Aorta (tissue), 5 donors: ENCODE results near the gene RFX4. TPM values are rescaled to one million over a fixed set of nuclear protein-coding genes. Genes with fewer than 3 reads are reported as not detected.
"Not testable (repeated sequence)": the region's sequence is repeated elsewhere in the genome, so short reads cannot be mapped to it uniquely, and the experiment has no call there.

Experiments
- ATAC-seq: fragments of 200-7000 bp; cut with Tn5 transposase; one replicate; pipeline ENCODE4 v1.9.1; 2022; ENCODE audit warnings: moderate library complexity; ENCODE audit not compliant: low FRiP score
- DNase-seq, 2 donors: peaks; one replicate each; pipeline ENCODE4 v3.0.0-alpha.2; 2020
- H3K27ac ChIP-seq, 2 donors: one replicate each; pipeline ENCODE4 v1.5.1; 2013; ENCODE audit warnings: low read length in 2 of 2, mild to moderate bottlenecking in 2 of 2, moderate library complexity in 2 of 2, control low read depth in 1 of 2, inconsistent platforms in 1 of 2, low read depth in 1 of 2
- H3K27me3 ChIP-seq, 2 donors: one replicate each; pipeline ENCODE4 v1.6.1; 2013; ENCODE audit warnings: control low read depth in 1 of 2, low read length in 1 of 2, mild to moderate bottlenecking in 1 of 2, moderate library complexity in 1 of 2; ENCODE audit not compliant: insufficient read depth in 2 of 2, control insufficient read depth in 1 of 2
- H3K36me3 ChIP-seq, 2 donors: one replicate each; pipeline ENCODE4 v1.6.1; 2013; ENCODE audit warnings: control low read depth in 1 of 2, low read length in 1 of 2, mild to moderate bottlenecking in 1 of 2; ENCODE audit not compliant: insufficient read depth in 2 of 2, control insufficient read depth in 1 of 2
- H3K4me1 ChIP-seq, 2 donors: one replicate each; pipeline ENCODE4 v1.6.1; 2013; ENCODE audit warnings: low read length in 2 of 2, control low read depth in 1 of 2, mild to moderate bottlenecking in 1 of 2, moderate library complexity in 1 of 2; ENCODE audit not compliant: insufficient read depth in 2 of 2, control insufficient read depth in 1 of 2
- H3K4me3 ChIP-seq, 2 donors: one replicate each; pipeline ENCODE4 v1.5.1; 2013; ENCODE audit warnings: low read length in 2 of 2, control low read depth in 1 of 2, mild to moderate bottlenecking in 1 of 2
- H3K9me3 ChIP-seq: one replicate; pipeline ENCODE4 v1.6.1; 2013; ENCODE audit warnings: mild to moderate bottlenecking, low read length; ENCODE audit not compliant: control insufficient read depth
- WGBS, 2 donors: extraction: QIAGEN DNeasy Blood & Tissue Kit; methylation state at CpG; one replicate each; pipeline ENCODE4 v1.1.7; 2013; 5-methylcytosine and 5-hydroxymethylcytosine counted together
- intact Hi-C, 2 donors: fragments of 100-400 bp; cut with DNase I; formaldehyde crosslinking; loops; one replicate each; pipeline versions ENCODE4 v1.14.2 to v1.15.0; 2022
- polyA plus RNA-seq, 2 donors: library from polyadenylated mRNA; stranded (reverse); fragments of 200-250 nt; gene quantifications; one replicate each; pipeline ENCODE4 v1.2.3, GENCODE V29; 2013
- total RNA-seq, 2 donors: library from RNA; stranded (reverse); fragmentation: NEBNext Ultra II Directional; extraction: Animal tissue kit (Norgen Biotek cat#: 25700); gene quantifications; one replicate each; pipeline ENCODE4 v1.2.1, GENCODE V29; 2021
- donor health status: healthy with polysubstance abuse.
- donor health status: Bipolar disorder and iron deficiency.
- donor health status: DM: no; HTN: no; CAD: no.
- donor health status: DM: no; HTN: no; CAD: no.
- donor health status: DM: yes; HTN: yes; CAD: no.

Gene RFX4
- total and polyA plus RNA-seq, 4 donors = not detected

DNA sequence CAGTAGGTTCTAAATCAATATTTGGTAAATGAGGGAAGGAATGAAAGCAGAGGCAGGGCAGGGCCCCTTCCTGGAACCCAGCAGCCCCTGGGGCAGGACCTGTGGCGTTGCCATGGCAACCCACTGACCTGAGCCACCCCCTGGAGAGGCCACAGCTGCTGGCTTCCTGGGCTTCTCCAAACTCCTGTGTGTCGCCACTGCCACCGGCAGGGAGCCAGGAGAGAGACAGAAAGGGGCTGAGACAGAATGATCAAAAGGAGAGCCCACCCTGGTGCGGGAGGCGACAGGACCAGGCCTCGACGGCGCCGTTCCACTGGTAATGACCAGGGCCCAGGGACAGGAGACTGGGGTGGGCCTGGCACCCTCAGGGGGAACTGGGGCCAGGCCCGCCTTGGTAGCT, 18.2 kb downstream of the RFX4 start:
- no peaks in the 10 kb centered on the region for H3K4me1 ChIP-seq
- intact Hi-C loops = no loop called here
- WGBS, 2 donors = 84 to 89% methylated on average over 10 of the region's 10 CpGs
- ATAC-seq (no peak), DNase-seq (no peak)
- no peaks in the 10 kb centered on the region for H3K27me3 ChIP-seq
- no peak overlapping the region for H3K4me3 ChIP-seq
- H3K27ac ChIP-seq = no peak overlapping the region
- H3K9me3 ChIP-seq = no peaks in the 10 kb centered on the region
- no peaks in the 10 kb centered on the region for H3K36me3 ChIP-seq

- DNase-seq (no peak), ATAC-seq (no peak)
- no peaks in the 10 kb centered on the region for H3K4me1 ChIP-seq
- H3K36me3 ChIP-seq = no peaks in the 10 kb centered on the region
- H3K9me3 ChIP-seq = no peaks in the 10 kb centered on the region
- H3K4me3 ChIP-seq = no peak overlapping the region
- intact Hi-C loops = no loop called here
- 87 to 88% methylated on average over 11 of the region's 11 CpGs for WGBS, 2 donors
- H3K27ac ChIP-seq = no peak overlapping the region
- H3K27me3 ChIP-seq = peaks cover 0 to 1% of the 10 kb centered on the region in 2 donors
Measured at GRCh38 chr12:106601496-106601895, 18.7 kb downstream of the RFX4 start.

DNA sequence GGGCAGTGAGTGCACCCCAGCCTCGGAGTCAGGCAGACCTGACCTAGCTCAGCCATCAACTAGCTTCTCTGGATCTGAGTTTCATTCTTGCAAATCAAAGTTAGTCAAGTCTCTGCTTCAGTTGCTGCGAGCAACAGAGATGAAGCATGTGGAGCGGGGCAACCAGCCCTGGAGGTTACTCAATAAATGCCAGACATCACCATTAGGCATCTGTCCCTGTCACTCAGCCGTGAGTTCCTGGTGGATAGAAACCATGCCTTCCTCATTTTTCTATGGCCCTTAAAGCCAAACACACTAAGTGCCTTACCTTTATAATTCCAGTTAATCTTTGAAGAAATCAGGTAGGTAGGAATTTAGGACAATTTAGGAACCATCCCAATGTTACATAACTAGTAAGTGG, 19.3 kb downstream of the RFX4 start:
- intact Hi-C loops = no loop called here
- no peaks in the 10 kb centered on the region for H3K4me1 ChIP-seq
- WGBS, 2 donors = 96 to 99% methylated on average over 4 of the region's 4 CpGs
- H3K36me3 ChIP-seq = no peaks in the 10 kb centered on the region
- H3K9me3 ChIP-seq = no peaks in the 10 kb centered on the region
- no peak overlapping the region for H3K27ac ChIP-seq
- ATAC-seq (no peak), DNase-seq (no peak)
- H3K4me3 ChIP-seq = no peak overlapping the region
- H3K27me3 ChIP-seq = peaks cover 0 to 1% of the 10 kb centered on the region in 2 donors

- no peak for DNase-seq
- Histone ChIP-seq H3K9me3 (no peaks in the 10 kb centered on the region), H3K4me1 (no peaks in the 10 kb centered on the region), H3K27me3 (peaks cover 0 to 1% of the 10 kb centered on the region in 2 donors), H3K27ac (no peak overlapping the region), H3K36me3 (no peaks in the 10 kb centered on the region), H3K4me3 (no peak overlapping the region)
- no peak for ATAC-seq
- whole genome bisulfite sequencing, 2 donors = 68 to 70% methylated on average over 2 of the region's 2 CpGs
- intact Hi-C loops = no loop called here
Measured at GRCh38 chr12:106605254-106605653, 22.4 kb downstream of the RFX4 start.

GRCh38 chr12:106620588-106620987, 37.8 kb downstream of the RFX4 start:
- H3K9me3 ChIP-seq, H3K4me3 ChIP-seq, H3K27me3 ChIP-seq, ATAC-seq, H3K27ac ChIP-seq, H3K36me3 ChIP-seq, H3K4me1 ChIP-seq, DNase-seq, intact Hi-C loops: not testable (repeated sequence)
- WGBS, 2 donors = 91 to 93% methylated on average over 5 of the region's 5 CpGs

- no peaks in the 10 kb centered on the region for H3K36me3 ChIP-seq
- H3K4me1 ChIP-seq = no peaks in the 10 kb centered on the region
- no peak overlapping the region for H3K4me3 ChIP-seq
- intact Hi-C loops = no loop called here
- ATAC-seq = no peak
- no peak overlapping the region for H3K27ac ChIP-seq
- no peak for DNase-seq
- no peaks in the 10 kb centered on the region for H3K9me3 ChIP-seq
- no peaks in the 10 kb centered on the region for H3K27me3 ChIP-seq
Measured at GRCh38 chr12:106625976-106626375, 43.2 kb downstream of the RFX4 start.

DNA sequence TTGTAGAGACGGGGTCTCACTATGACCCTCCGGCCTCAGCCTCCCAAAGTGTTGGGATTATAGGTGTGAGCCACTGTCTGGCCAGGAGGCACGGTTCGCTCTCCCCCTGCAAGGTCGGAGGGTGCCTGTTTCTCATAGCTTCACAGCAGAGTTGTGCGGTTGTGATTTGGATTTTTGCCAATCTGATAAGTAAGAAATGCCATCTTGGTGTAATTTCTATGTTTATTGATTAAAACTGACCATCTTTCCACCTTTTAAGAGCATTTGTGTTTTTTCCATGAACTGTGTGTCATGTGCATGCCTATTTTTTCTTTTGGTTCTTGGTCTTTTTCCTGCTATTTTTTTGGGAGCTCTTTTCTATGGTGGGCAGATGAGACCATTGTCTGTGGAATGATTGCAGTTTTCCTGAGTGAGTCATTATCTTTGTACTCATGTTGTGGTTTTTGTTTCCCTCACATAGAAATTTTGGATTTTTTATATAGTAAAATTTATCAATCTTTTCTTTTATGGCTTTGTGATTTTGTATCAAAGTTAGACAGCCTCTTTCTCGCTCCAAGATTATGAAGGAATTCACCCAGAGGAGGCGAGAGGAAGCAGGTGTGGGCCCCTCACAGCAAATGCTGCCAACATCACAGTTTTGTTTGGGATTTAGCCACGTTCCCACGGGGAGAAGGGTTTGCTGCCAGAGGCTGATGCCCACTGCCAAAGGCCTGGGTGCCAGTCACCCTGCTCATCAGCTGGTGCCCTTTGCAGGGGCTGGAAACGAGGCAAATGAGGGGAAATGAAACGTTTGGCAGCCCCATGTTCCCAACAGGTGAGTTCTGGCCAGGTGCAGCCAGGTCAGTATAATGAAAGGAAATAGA, 47.2 kb downstream of the RFX4 start:
- intact Hi-C loops = no loop called here
- no peaks in the 10 kb centered on the region for H3K27me3 ChIP-seq
- H3K27ac ChIP-seq = no peak overlapping the region
- no peaks in the 10 kb centered on the region for H3K36me3 ChIP-seq
- no peaks in the 10 kb centered on the region for H3K9me3 ChIP-seq
- no peak overlapping the region for H3K4me3 ChIP-seq
- ATAC-seq = no peak
- H3K4me1 ChIP-seq = no peaks in the 10 kb centered on the region
- 33 to 35% methylated on average over 12 of the region's 12 CpGs for WGBS, 2 donors
- DNase-seq = no peak

DNA sequence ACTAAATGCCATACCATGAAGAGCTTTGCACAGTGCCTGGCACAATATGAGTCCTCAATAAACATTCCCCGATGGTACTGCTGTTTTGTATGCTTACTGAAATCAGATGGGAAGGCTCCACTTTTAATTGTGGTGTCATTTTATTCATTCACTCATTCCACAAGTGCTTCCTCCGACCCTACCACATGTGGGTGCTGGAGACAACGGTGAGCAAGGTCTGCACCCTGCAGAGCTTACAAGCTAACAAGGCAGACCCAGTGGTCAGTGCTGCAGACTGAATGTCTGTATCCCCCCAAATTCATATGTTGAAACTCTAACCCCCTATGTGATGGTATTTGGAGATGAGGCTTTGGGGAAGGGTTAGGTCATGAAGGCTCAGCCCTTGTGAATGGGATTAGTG, 48.3 kb downstream of the RFX4 start:
- intact Hi-C loops = no loop called here
- H3K4me1 ChIP-seq = no peaks in the 10 kb centered on the region
- 88 to 93% methylated on average over 3 of the region's 3 CpGs for WGBS, 2 donors
- no peaks in the 10 kb centered on the region for H3K9me3 ChIP-seq
- DNase-seq (no peak), ATAC-seq (no peak)
- no peak overlapping the region for H3K4me3 ChIP-seq
- no peak overlapping the region for H3K27ac ChIP-seq
- no peaks in the 10 kb centered on the region for H3K36me3 ChIP-seq
- no peaks in the 10 kb centered on the region for H3K27me3 ChIP-seq

DNA sequence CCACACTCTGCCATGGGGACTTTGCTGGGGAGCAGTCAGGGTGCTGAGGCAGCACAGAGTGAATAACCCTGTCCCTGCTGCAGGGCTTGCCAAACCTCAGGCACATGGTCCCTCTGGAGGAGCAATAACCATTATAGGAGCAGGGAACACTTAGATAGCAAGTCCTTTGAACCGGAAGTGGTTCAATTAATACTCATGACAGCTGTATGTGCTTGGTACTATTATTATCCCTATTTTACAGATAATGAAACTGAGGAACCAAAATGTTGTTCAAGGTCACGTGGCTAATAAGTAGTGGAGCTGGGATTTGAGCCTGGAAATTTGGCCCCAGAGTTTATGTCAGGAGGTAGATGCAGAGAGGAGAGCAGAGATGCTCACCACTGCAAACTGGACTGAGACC, 49.0 kb downstream of the RFX4 start:
- ATAC-seq (no peak), DNase-seq (no peak)
- Histone ChIP-seq H3K27me3 (no peaks in the 10 kb centered on the region), H3K27ac (no peak overlapping the region), H3K36me3 (no peaks in the 10 kb centered on the region), H3K9me3 (no peaks in the 10 kb centered on the region), H3K4me3 (no peak overlapping the region), H3K4me1 (no peaks in the 10 kb centered on the region)
- intact Hi-C loops = no loop called here
- WGBS, 2 donors = 52 to 57% methylated on average over 2 of the region's 2 CpGs
